Measurements from ENCODE around the gene INSR.
"Not testable (repeated sequence)": the region's sequence is repeated elsewhere in the genome, so short reads cannot be mapped to it uniquely, and the experiment has no call there.

INSR gene

DNA sequence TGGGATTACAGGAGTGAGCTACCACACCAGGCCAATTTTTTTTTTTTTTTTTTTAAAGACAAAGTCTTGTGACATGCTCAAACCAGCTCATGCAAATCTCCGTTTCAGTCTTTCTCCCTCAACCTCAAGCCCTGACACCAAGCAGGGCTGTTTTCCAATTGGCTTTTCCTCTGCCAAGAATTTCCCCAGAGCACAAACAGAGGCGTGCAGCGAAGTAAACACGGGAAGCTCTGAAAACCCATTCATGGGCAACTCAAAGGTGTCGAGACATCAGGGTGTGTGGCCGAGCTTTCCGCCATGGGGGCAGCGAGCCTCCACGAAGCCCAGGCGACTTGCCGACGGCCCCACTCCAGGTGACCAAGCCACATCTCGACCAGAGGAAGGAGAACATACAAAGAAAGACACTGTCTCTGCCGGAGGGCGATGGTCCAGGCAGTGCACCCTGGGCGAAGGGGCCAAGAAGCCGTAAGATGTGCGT lies 70.0 kb downstream of the INSR start:
- no peak for DNase-seq (ENCODE audit: low spot score)

DNA sequence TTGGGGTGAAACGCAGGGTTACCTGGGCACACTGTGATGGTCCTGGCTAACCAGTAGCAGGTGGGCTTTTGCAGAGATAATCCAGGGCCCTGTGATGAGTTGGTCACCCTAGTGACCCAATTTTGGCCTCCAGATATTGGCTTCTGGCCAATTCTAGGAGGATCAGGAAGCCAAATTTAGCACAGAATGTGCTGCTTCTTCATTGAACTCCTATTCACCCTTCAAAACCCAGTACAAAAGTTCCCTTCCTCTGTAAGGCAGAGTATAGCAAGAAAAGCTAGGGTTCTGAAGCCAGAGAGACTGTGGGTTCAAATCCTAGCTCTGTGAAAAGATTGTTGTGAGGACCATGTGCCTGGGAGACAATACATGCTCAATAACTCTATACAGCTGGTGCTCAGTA lies 70.8 kb downstream of the INSR start:
- no peak for DNase-seq (ENCODE audit: low spot score)

- DNase-seq (ENCODE audit: low spot score) = no peak
These were observed 75.2 kb downstream of the INSR start for GRCh38 chr19:7219056-7219455.

- no peak for DNase-seq (ENCODE audit: low spot score)
These were observed 76.4 kb downstream of the INSR start for GRCh38 chr19:7217861-7218260.

GRCh38 chr19:7216373-7216902 lies 77.8 kb downstream of the INSR start:
- no peak for DNase-seq (ENCODE audit: low spot score)

DNA sequence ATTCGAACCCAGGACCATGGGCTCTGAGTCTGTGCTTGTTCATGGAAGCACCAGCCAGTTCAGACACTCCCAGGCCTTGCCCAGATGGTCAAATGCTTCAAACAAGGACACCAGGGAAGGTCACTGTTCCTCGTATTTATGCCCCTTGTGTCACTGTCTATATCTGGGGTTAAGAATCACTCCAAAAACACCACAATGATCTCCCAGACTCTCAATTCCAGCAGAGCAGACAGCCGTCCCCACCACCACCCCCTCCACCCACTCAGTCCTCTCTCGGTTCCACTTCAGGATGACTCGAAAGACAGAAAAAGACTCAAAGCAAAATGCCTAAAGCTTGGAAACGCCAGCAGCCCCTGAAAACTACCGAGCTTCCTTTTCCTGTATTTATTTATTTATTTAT lies 79.0 kb downstream of the INSR start:
- no peak for DNase-seq (ENCODE audit: low spot score)

GRCh38 chr19:7214324-7215089 lies 79.7 kb downstream of the INSR start:
- peak; percentile 38 for DNase-seq (ENCODE audit: low spot score)

GRCh38 chr19:7213628-7214323 lies 80.4 kb downstream of the INSR start:
- no peak for DNase-seq (ENCODE audit: low spot score)

DNA sequence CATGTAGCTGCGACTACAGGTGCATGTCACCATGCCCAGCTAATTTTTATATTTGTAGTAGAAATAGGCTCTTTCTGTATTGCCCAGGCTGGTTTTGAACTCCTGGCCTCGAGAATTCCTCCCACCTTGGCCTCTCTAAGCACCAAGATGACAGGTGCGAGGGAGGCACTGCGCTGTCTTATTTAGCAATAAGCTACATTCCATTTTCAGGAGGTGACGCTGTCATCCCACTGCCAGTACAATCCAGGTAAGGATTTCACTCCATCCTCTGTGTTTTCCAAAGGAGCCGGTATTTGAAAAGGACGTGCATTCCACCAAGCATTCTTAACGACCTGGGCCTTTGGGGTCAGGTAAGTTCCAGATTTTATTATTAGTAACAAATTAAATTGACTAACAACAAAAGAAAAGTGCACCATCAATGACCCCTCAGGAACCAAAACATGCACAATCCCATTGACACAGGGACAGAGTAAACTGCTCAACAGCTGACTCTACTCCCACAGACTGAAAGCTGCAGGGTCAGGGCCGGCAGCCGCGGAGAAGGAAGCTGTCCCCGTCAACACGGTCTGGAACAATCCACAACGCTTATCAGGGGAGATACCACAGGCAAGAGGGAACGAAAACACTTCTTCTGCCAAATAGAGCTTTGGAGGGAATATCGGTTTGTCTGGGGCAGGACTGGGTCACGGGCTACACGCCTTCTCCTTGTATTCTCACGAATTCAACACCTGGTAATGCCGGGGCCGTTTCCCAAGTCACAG lies 82.8 kb downstream of the INSR start:
- no peak for DNase-seq (ENCODE audit: low spot score)

DNA sequence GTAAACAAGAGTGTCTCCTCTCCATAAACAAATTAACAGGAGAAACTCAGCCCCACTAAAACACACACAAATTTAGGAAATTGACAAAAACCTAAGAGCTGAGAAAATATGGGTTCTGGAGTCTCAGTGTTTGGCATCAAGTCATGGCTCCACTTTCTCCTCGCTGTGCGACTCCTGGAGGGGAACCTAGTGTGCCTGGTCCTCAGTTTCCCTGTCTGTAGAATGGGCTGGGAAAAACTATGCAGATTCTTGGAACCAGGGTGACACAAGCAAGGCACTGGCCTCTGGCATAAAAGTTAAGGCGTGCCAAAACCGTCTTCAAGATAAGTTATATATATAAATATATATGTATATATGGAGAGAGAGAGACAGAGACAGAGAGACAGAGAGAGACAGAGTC lies 83.9 kb downstream of the INSR start:
- no peak for DNase-seq (ENCODE audit: low spot score)

DNA sequence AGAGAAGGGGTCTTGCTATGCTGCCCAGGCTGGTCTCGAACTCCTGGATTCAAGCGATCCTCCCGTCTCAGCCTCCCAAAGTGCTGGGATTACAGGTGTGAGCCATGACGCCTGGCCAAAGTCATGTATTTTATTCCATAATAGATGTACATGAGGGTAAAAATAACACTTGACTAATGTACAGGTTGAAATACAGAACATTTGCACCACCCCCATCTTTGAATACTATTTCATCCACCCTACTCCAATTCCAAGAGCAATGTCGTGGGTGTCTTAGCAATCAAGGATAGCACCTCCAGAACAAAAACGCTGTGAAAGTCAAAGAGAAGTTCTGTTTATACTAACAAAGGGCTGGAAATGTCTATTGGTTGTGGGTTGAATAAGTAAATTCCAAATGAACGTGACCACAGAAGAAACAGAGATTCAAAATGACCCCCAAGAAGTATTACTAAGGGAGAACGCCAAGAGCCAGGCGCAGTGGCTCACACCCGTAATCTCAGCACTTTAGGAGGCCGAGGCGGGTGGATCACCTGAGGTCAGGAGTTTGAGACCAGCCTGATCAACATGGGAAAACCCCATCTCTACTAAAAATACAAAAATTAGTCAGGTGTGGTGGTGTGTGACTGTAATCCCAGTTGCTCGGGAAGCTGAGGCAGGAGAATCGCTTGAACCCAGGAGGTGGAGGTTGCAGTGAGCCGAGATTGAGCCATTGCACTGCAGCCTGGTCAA lies 84.5 kb downstream of the INSR start:
- not testable (repeated sequence) for DNase-seq (ENCODE audit: low spot score)

DNA sequence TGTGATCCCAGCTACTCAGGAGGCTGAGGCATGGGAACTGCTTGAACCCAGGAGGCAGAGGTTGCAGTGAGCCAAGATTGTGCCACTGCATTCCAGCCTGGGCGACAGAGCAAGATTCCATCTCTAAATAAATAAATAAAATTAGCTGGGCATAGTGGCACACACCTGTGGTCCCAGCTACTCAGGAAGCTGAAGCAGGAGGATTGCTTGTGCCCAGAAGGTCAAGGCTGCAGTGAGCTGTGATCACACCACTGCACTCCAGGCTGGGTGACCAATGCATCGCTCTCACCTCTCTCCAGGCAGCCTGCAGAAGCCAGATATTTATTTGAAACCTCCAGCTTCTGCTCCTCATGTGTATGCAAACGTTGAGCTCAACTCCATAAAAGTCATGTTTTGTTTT lies 85.2 kb downstream of the INSR start:
- DNase-seq (ENCODE audit: low spot score) = not testable (repeated sequence)

- DNase-seq (ENCODE audit: low spot score) = no peak
These were observed 90.9 kb downstream of the INSR start for GRCh38 chr19:7203332-7203731.

- no peak for DNase-seq (ENCODE audit: low spot score)
These were observed 91.3 kb downstream of the INSR start for GRCh38 chr19:7202888-7203287.

DNA sequence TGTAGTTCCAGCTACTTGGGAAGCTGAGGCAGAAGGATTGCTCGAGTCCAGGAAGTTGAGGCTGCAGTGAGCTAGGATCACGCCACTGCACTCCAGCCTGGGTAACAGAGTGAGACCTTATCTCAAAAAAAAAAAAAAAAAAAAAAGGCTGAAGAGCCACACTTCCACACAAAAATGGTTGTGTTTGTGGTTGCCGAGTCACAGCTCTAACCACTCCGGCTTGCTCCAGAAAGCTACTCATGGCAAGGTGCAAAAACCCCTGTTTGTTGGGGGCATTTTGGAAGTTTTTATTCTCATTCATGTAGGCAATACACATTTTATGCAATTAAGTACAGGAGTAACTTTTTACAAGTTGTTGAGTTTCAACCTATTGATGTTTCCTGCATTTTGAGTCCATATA lies 93.5 kb downstream of the INSR start:
- no peak for DNase-seq (ENCODE audit: low spot score)

DNA sequence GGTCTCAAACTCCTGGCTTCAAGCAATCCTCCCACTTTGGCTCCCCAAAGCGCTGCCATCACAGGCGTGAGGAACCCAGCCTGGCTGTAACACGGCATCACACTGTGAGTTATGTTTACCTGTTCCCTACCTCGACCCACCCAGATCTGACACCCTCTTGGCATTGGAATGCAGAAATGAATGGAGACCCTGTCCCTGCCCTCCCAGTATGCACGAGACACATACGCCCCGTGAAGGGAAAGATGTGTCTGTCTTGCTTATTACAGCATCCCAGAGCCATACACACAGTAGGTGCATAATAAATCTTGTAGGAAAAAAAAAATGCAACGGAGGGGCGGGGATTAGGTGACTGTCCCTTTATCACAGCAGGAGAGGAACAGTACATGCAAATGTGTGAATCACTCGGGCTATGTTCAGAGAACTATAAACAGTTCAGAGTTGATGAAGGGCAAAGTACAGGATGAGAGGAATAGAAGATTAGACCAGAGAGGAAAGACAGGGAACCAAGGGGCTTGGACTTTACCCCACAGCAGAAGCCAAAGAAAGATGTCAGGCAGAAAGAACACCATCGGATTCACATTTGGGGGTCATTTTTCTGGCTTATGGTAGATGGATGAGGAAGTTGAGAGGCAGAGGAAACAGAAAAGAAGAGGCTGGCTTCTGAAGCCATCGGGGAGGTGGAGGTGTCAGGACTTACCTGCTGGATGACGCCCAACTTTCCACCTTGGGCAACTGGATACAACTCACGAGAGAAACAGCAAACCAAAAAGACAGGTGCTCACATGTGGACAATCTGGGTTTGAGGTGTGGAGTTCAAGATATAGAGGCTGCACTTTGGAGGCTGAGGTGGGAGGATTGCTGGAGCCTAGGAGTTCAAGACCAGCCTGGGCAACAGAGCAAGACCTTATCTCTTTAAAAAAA lies 94.3 kb downstream of the INSR start:
- DNase-seq (ENCODE audit: low spot score) = peak; percentile 54

- peak; percentile 85 for DNase-seq (ENCODE audit: low spot score)
These were observed 96.2 kb downstream of the INSR start for GRCh38 chr19:7197760-7198696.

GRCh38 chr19:7197119-7197759 lies 97.0 kb downstream of the INSR start:
- DNase-seq (ENCODE audit: low spot score) = peak; percentile 70

GRCh38 chr19:7196763-7197118 lies 97.5 kb downstream of the INSR start:
- DNase-seq (ENCODE audit: low spot score) = no peak

Measured in HuH-7.5 (cell line).